Astrocyte (in vitro differentiated cells and primary cell): ENCODE results near the gene PRR15L. TPM values are rescaled to one million over a fixed set of nuclear protein-coding genes. Genes with fewer than 3 reads are reported as not detected.

Source experiments
- DNase-seq: peaks from one replicate; pipeline ENCODE4 v3.0.0-alpha.2; 2010; ENCODE audit warnings: low read depth
- FAIRE-seq: peaks from 2 replicates; lab custom pipeline; 2011; peaks lifted over from hg19 to GRCh38; lab: Jason Lieb, UNC
- H2AFZ ChIP-seq: 2 replicates; pipeline ENCODE4 v1.6.0; 2012; ENCODE audit warnings: low read depth, low read length, inconsistent platforms
- H3K27ac ChIP-seq: 2 replicates; pipeline ENCODE4 v1.5.1; 2011; ENCODE audit warnings: low read depth, low read length, inconsistent platforms
- H3K27me3 ChIP-seq: 2 replicates; pipeline ENCODE4 v1.6.0; 2011; ENCODE audit warnings: low read length, inconsistent platforms; ENCODE audit not compliant: insufficient read depth
- H3K36me3 ChIP-seq: 2 replicates; pipeline ENCODE4 v1.5.1; 2011; ENCODE audit warnings: low read length, inconsistent platforms; ENCODE audit not compliant: insufficient read depth
- H3K4me1 ChIP-seq: 2 replicates; pipeline ENCODE4 v1.5.1; 2011; ENCODE audit warnings: low read length, inconsistent platforms; ENCODE audit not compliant: insufficient read depth
- H3K4me2 ChIP-seq: 2 replicates; pipeline ENCODE4 v1.6.0; 2012; ENCODE audit warnings: low read length, inconsistent platforms
- H3K4me3 ChIP-seq: 2 replicates; pipeline ENCODE4 v1.5.1; 2011; ENCODE audit warnings: low read depth, mild to moderate bottlenecking, low read length, inconsistent platforms; ENCODE audit not compliant: insufficient read depth
- H3K79me2 ChIP-seq: 2 replicates; pipeline ENCODE4 v1.6.0; 2012; ENCODE audit warnings: mild to moderate bottlenecking, low read length, inconsistent platforms; ENCODE audit not compliant: insufficient read depth
- H3K9ac ChIP-seq: 2 replicates; pipeline ENCODE4 v1.6.0; 2012; ENCODE audit warnings: mild to moderate bottlenecking, low read length, inconsistent platforms
- H3K9me3 ChIP-seq: 2 replicates; pipeline ENCODE4 v1.5.1; 2012; ENCODE audit warnings: low read depth, mild to moderate bottlenecking, low read length, inconsistent platforms; ENCODE audit not compliant: insufficient read depth
- H4K20me1 ChIP-seq: 2 replicates; pipeline ENCODE4 v1.6.0; 2012; ENCODE audit warnings: low read length, inconsistent platforms; ENCODE audit not compliant: insufficient read depth
- H3K27ac Mint-ChIP-seq: one replicate; pipeline ENCODE4 v1.8.0; 2021; ENCODE audit warnings: mild to moderate bottlenecking, mixed read lengths; ENCODE audit not compliant: unreplicated experiment
- H3K27me3 Mint-ChIP-seq: one replicate; pipeline ENCODE4 v1.8.0; 2021; ENCODE audit warnings: low read depth, mixed read lengths; ENCODE audit not compliant: unreplicated experiment
- H3K36me3 Mint-ChIP-seq: one replicate; pipeline ENCODE4 v1.8.0; 2021; ENCODE audit warnings: low read depth, mixed read lengths; ENCODE audit not compliant: unreplicated experiment
- H3K4me1 Mint-ChIP-seq: one replicate; pipeline ENCODE4 v1.8.0; 2021; ENCODE audit warnings: low read depth, mixed read lengths; ENCODE audit not compliant: unreplicated experiment
- H3K4me3 Mint-ChIP-seq: one replicate; pipeline ENCODE4 v1.8.0; 2021; ENCODE audit warnings: mild to moderate bottlenecking, moderate library complexity, mixed read lengths; ENCODE audit not compliant: unreplicated experiment
- H3K9me3 Mint-ChIP-seq: one replicate; pipeline ENCODE4 v1.8.0; 2021; ENCODE audit warnings: mild to moderate bottlenecking, mixed read lengths; ENCODE audit not compliant: unreplicated experiment
- CTCF ChIP-seq: IDR thresholded peaks from 2 replicates; pipeline ENCODE4 v1.5.1; 2011; ENCODE audit warnings: low read depth, mild to moderate bottlenecking, inconsistent platforms, low read length, moderate library complexity; ENCODE audit not compliant: insufficient read depth
- EZH2 ChIP-seq: IDR thresholded peaks from 2 replicates; pipeline ENCODE4 v1.6.1; 2012; ENCODE audit warnings: mild to moderate bottlenecking, low read length, inconsistent platforms; ENCODE audit not compliant: insufficient read depth
- total RNA-seq: library from RNA; stranded (reverse); gene quantifications from 2 replicates; pipeline ENCODE4 v1.2.1, GENCODE V29; 2021

PRR15L gene
- total RNA-seq, 1 donor from 2014 or later = not detected

- peak; percentile 98 for DNase-seq
- Mint-ChIP-seq H3K36me3 (peaks cover 4% of the 10 kb centered on the region), H3K4me3 (peak within 1 kb of the TSS; percentile 83), H3K27me3 (peaks cover 10% of the 10 kb centered on the region), H3K9me3 (no peaks in the 10 kb centered on the region), H3K27ac (peak within 1 kb of the TSS; percentile 89), H3K4me1 (peaks cover 4% of the 10 kb centered on the region)
- peak; percentile 20 for FAIRE-seq
- H3K4me2 ChIP-seq = peak within 1 kb of the TSS; percentile 94
- peak within 1 kb of the TSS; percentile 97 for H2AFZ ChIP-seq
- H3K9me3 ChIP-seq = no peaks in the 10 kb centered on the region
- peaks cover 6% of the 10 kb centered on the region for H3K79me2 ChIP-seq
- H3K27ac ChIP-seq = no peak within 1 kb of the TSS
- H3K4me1 ChIP-seq = peaks cover 18% of the 10 kb centered on the region
- H3K36me3 ChIP-seq = no peaks in the 10 kb centered on the region
- H3K27me3 ChIP-seq = no peaks in the 10 kb centered on the region
- peak within 1 kb of the TSS; percentile 81 for H3K9ac ChIP-seq
- H3K4me3 ChIP-seq = peak within 1 kb of the TSS; percentile 76
- TF ChIP-seq CTCF (no peak), EZH2 (no peak)
- no peaks in the 10 kb centered on the region for H4K20me1 ChIP-seq
Measured at GRCh38 chr17:47941246-47942095, 16.2 kb downstream of the PRR15L start, which contains the start of gene PNPO. Gene PNPO, plus strand, starts transcription at chr17:47941571. Its CDS starts 105 bp downstream, at chr17:47941676.

GRCh38 chr17:47937941-47938340 lies 19.7 kb downstream of the PRR15L start:
- Histone ChIP-seq H4K20me1 (no peaks in the 10 kb centered on the region), H3K27me3 (no peaks in the 10 kb centered on the region), H3K4me3 (no peak overlapping the region), H3K9me3 (no peaks in the 10 kb centered on the region), H3K9ac (no peak overlapping the region), H3K36me3 (no peaks in the 10 kb centered on the region), H3K27ac (no peak overlapping the region), H3K79me2 (peaks cover 6% of the 10 kb centered on the region), H2AFZ (no peak overlapping the region), H3K4me1 (peaks cover 31% of the 10 kb centered on the region), H3K4me2 (no peak overlapping the region)
- Mint-ChIP-seq H3K4me1 (peaks cover 9% of the 10 kb centered on the region), H3K27me3 (peaks cover 10% of the 10 kb centered on the region), H3K9me3 (no peaks in the 10 kb centered on the region), H3K36me3 (peaks cover 2% of the 10 kb centered on the region), H3K27ac (no peak overlapping the region), H3K4me3 (no peak overlapping the region)
- no peak for DNase-seq
- no peak for FAIRE-seq
- TF ChIP-seq CTCF (no peak), EZH2 (no peak)

GRCh38 chr17:47935961-47936360 lies 21.7 kb downstream of the PRR15L start:
- H2AFZ ChIP-seq = no peak overlapping the region
- FAIRE-seq = no peak

More at GRCh38 chr17:47935961-47936360, 21.7 kb downstream of the PRR15L start:
- DNase-seq = peak; percentile 83
- no peaks in the 10 kb centered on the region for H3K9me3 ChIP-seq
- no peak overlapping the region for H3K4me3 ChIP-seq
- H3K27me3 Mint-ChIP-seq = peaks cover 6% of the 10 kb centered on the region
- H3K36me3 Mint-ChIP-seq = peaks cover 5% of the 10 kb centered on the region
- H3K36me3 ChIP-seq = no peaks in the 10 kb centered on the region
- no peak overlapping the region for H3K27ac Mint-ChIP-seq
- H3K27ac ChIP-seq = no peak overlapping the region
- H3K4me1 ChIP-seq = peaks cover 17% of the 10 kb centered on the region
- H3K79me2 ChIP-seq = no peaks in the 10 kb centered on the region
- peak overlapping the region; percentile 25 for H3K4me2 ChIP-seq
- no peaks in the 10 kb centered on the region for H4K20me1 ChIP-seq
- H3K9ac ChIP-seq = no peak overlapping the region
- peaks cover 4% of the 10 kb centered on the region for H3K4me1 Mint-ChIP-seq
- TF ChIP-seq EZH2 = no peak
- TF ChIP-seq CTCF = no peak
- H3K4me3 Mint-ChIP-seq = no peak overlapping the region
- H3K27me3 ChIP-seq = no peaks in the 10 kb centered on the region
- H3K9me3 Mint-ChIP-seq = no peaks in the 10 kb centered on the region
